CD4-positive, CD25-positive, alpha-beta regulatory T cell (primary cell): ENCODE results near the gene MAPKAP1. TPM values are rescaled to one million over a fixed set of nuclear protein-coding genes. Genes with fewer than 3 reads are reported as not detected.

Experiments
- ATAC-seq, 2 donors: fragments of 150-1000 bp; cut with Tn5 transposase; one replicate each; pipeline ENCODE4 v1.10.0; 2021; ENCODE audit warnings: low read depth in 2 of 2, moderate number of reproducible peaks in 2 of 2, moderate library complexity in 1 of 2
- DNase-seq, 3 donors: peaks; one replicate each; pipeline versions ENCODE4 v3.0.0 to v3.0.0-alpha.2; 2012 to 2022; ENCODE audit warnings: mixed read lengths in 1 of 3
- H3K27ac ChIP-seq: one replicate; pipeline ENCODE4 v1.7.0; 2013; ENCODE audit warnings: mild to moderate bottlenecking, low read length; ENCODE audit not compliant: insufficient read depth, poor library complexity, severe bottlenecking
- H3K27me3 ChIP-seq: one replicate; pipeline ENCODE4 v1.7.0; 2013; ENCODE audit warnings: low read length; ENCODE audit not compliant: control insufficient read depth, insufficient read depth
- H3K36me3 ChIP-seq: one replicate; pipeline ENCODE4 v1.7.0; 2013; ENCODE audit warnings: mild to moderate bottlenecking, low read length, moderate library complexity; ENCODE audit not compliant: control insufficient read depth, insufficient read depth
- H3K4me1 ChIP-seq: 2 replicates; pipeline ENCODE4 v1.7.0; 2013; ENCODE audit warnings: mild to moderate bottlenecking, low read length; ENCODE audit not compliant: insufficient read depth, control insufficient read depth, poor library complexity, severe bottlenecking
- H3K4me3 ChIP-seq: one replicate; pipeline ENCODE4 v1.7.0; 2013; ENCODE audit warnings: low read depth, mild to moderate bottlenecking, low read length, moderate library complexity
- H3K9me3 ChIP-seq, 2 experiments: 1 replicate in 1 of 2; 2 replicates in 1 of 2; pipeline ENCODE4 v1.7.0; 2013; ENCODE audit warnings: low read length in 2 of 2, mild to moderate bottlenecking in 1 of 2, moderate library complexity in 1 of 2; ENCODE audit not compliant: control insufficient read depth in 2 of 2
- H3K27ac Mint-ChIP-seq, 3 donors: one replicate each; pipeline ENCODE4 v1.8.0; 2020 to 2022; ENCODE audit warnings: mild to moderate bottlenecking in 3 of 3, mixed read lengths in 3 of 3, moderate library complexity in 2 of 3
- H3K27me3 Mint-ChIP-seq: one replicate; pipeline ENCODE4 v1.8.0; 2022; ENCODE audit warnings: mild to moderate bottlenecking, mixed read lengths
- H3K36me3 Mint-ChIP-seq: one replicate; pipeline ENCODE4 v1.8.0; 2020; ENCODE audit warnings: mixed read lengths
- H3K4me1 Mint-ChIP-seq, 4 donors: one replicate each; pipeline ENCODE4 v1.8.0; 2020 to 2022; ENCODE audit warnings: mixed read lengths in 4 of 4, mild to moderate bottlenecking in 1 of 4
- H3K4me3 Mint-ChIP-seq, 4 donors: one replicate each; pipeline ENCODE4 v1.8.0; 2020 to 2022; ENCODE audit warnings: mild to moderate bottlenecking in 4 of 4, mixed read lengths in 4 of 4, moderate library complexity in 3 of 4
- H3K9me3 Mint-ChIP-seq, 7 donors: one replicate each; pipeline ENCODE4 v1.8.0; 2020 to 2022; ENCODE audit warnings: mixed read lengths in 7 of 7, mild to moderate bottlenecking in 3 of 7, moderate library complexity in 2 of 7
- polyA plus RNA-seq, 4 donors: library from polyadenylated mRNA; unstranded; fragments of 300-500 nt; fragmentation: Illumina TruSeq; gene quantifications; one replicate each; pipeline ENCODE4 v1.2.3, GENCODE V29; 2021
- total RNA-seq: library from RNA; stranded (reverse); gene quantifications from one replicate; pipeline ENCODE4 v1.2.3, GENCODE V29; 2022

The MAPKAP1 gene
- total and polyA plus RNA-seq, 5 donors from 2014 or later = 40.8 to 53.2 (median 47.3) TPM

GRCh38 chr9:125432715-125433385 is 274.2 kb downstream of the MAPKAP1 start:
- H3K9me3 ChIP-seq = no peaks in the 10 kb centered on the region
- Mint-ChIP-seq H3K9me3 (no peaks in the 10 kb centered on the region), H3K4me3 (no peak overlapping the region), H3K36me3 (no peaks in the 10 kb centered on the region), H3K27ac (no peak overlapping the region), H3K27me3 (no peaks in the 10 kb centered on the region), H3K4me1 (no peaks in the 10 kb centered on the region)
- peaks cover 3% of the 10 kb centered on the region for H3K36me3 ChIP-seq
- H3K27me3 ChIP-seq = no peaks in the 10 kb centered on the region
- no peak overlapping the region for H3K27ac ChIP-seq
- H3K4me3 ChIP-seq = no peak overlapping the region
- no peaks in the 10 kb centered on the region for H3K4me1 ChIP-seq
- no peak for DNase-seq
- no peak for ATAC-seq

- no peaks in the 10 kb centered on the region for H3K27me3 Mint-ChIP-seq
- Histone ChIP-seq H3K4me1 (no peaks in the 10 kb centered on the region), H3K27me3 (no peaks in the 10 kb centered on the region), H3K27ac (no peak overlapping the region), H3K4me3 (no peak overlapping the region), H3K36me3 (no peaks in the 10 kb centered on the region), H3K9me3 (no peaks in the 10 kb centered on the region)
- peak overlapping the region in 1 of 3 donors; percentile 63 for H3K27ac Mint-ChIP-seq
- DNase-seq (no peak), ATAC-seq (no peak)
- no peaks in the 10 kb centered on the region for H3K9me3 Mint-ChIP-seq
- no peaks in the 10 kb centered on the region for H3K4me1 Mint-ChIP-seq
- H3K36me3 Mint-ChIP-seq = no peaks in the 10 kb centered on the region
- no peak overlapping the region for H3K4me3 Mint-ChIP-seq
Observed at GRCh38 chr9:125431741-125432271, 275.2 kb downstream of the MAPKAP1 start.

- H3K4me3 ChIP-seq = no peak overlapping the region
- no peaks in the 10 kb centered on the region for H3K27me3 ChIP-seq
- Mint-ChIP-seq H3K27me3 (no peaks in the 10 kb centered on the region), H3K4me1 (no peaks in the 10 kb centered on the region), H3K4me3 (no peak overlapping the region), H3K36me3 (no peaks in the 10 kb centered on the region), H3K9me3 (no peaks in the 10 kb centered on the region), H3K27ac (no peak overlapping the region)
- H3K27ac ChIP-seq = no peak overlapping the region
- no peaks in the 10 kb centered on the region for H3K9me3 ChIP-seq
- DNase-seq = no peak
- H3K36me3 ChIP-seq = no peaks in the 10 kb centered on the region
- no peak for ATAC-seq
- no peaks in the 10 kb centered on the region for H3K4me1 ChIP-seq
Observed at GRCh38 chr9:125431012-125431305, 276.0 kb downstream of the MAPKAP1 start.

GRCh38 chr9:125430161-125431011 is 276.6 kb downstream of the MAPKAP1 start:
- Mint-ChIP-seq H3K4me1 (no peaks in the 10 kb centered on the region), H3K9me3 (no peaks in the 10 kb centered on the region), H3K4me3 (no peak overlapping the region), H3K27ac (no peak overlapping the region), H3K36me3 (no peaks in the 10 kb centered on the region), H3K27me3 (no peaks in the 10 kb centered on the region)
- Histone ChIP-seq H3K4me1 (no peaks in the 10 kb centered on the region), H3K36me3 (no peaks in the 10 kb centered on the region), H3K27ac (no peak overlapping the region), H3K4me3 (no peak overlapping the region), H3K9me3 (no peaks in the 10 kb centered on the region), H3K27me3 (no peaks in the 10 kb centered on the region)
- ATAC-seq (no peak), DNase-seq (no peak)

GRCh38 chr9:125429476-125430160 is 277.4 kb downstream of the MAPKAP1 start:
- no peak for ATAC-seq
- H3K9me3 ChIP-seq = no peaks in the 10 kb centered on the region
- Mint-ChIP-seq H3K9me3 (no peaks in the 10 kb centered on the region), H3K4me3 (no peak overlapping the region), H3K27ac (no peak overlapping the region), H3K4me1 (no peaks in the 10 kb centered on the region), H3K36me3 (no peaks in the 10 kb centered on the region), H3K27me3 (no peaks in the 10 kb centered on the region)
- no peak for DNase-seq
- H3K27me3 ChIP-seq = no peaks in the 10 kb centered on the region
- no peaks in the 10 kb centered on the region for H3K4me1 ChIP-seq
- no peak overlapping the region for H3K27ac ChIP-seq
- no peaks in the 10 kb centered on the region for H3K36me3 ChIP-seq
- no peak overlapping the region for H3K4me3 ChIP-seq

- H3K4me3 Mint-ChIP-seq = no peak overlapping the region
- H3K27ac ChIP-seq = no peak overlapping the region
- H3K4me3 ChIP-seq = no peak overlapping the region
- no peaks in the 10 kb centered on the region for H3K9me3 ChIP-seq
- no peak overlapping the region for H3K27ac Mint-ChIP-seq
- H3K36me3 Mint-ChIP-seq = no peaks in the 10 kb centered on the region
- ATAC-seq (no peak), DNase-seq (no peak)
- no peaks in the 10 kb centered on the region for H3K27me3 Mint-ChIP-seq
- H3K4me1 ChIP-seq = no peaks in the 10 kb centered on the region
- no peaks in the 10 kb centered on the region for H3K4me1 Mint-ChIP-seq
- H3K27me3 ChIP-seq = no peaks in the 10 kb centered on the region
- no peaks in the 10 kb centered on the region for H3K9me3 Mint-ChIP-seq
- no peaks in the 10 kb centered on the region for H3K36me3 ChIP-seq
Observed at GRCh38 chr9:125428902-125429467, 278.0 kb downstream of the MAPKAP1 start.

GRCh38 chr9:125428060-125428901 is 278.7 kb downstream of the MAPKAP1 start:
- no peaks in the 10 kb centered on the region for H3K36me3 ChIP-seq
- Mint-ChIP-seq H3K4me3 (no peak overlapping the region), H3K27me3 (no peaks in the 10 kb centered on the region), H3K4me1 (no peaks in the 10 kb centered on the region), H3K27ac (no peak overlapping the region), H3K9me3 (no peaks in the 10 kb centered on the region), H3K36me3 (no peaks in the 10 kb centered on the region)
- DNase-seq = peak in 1 of 3 donors; percentile 18
- H3K27ac ChIP-seq = no peak overlapping the region
- H3K27me3 ChIP-seq = no peaks in the 10 kb centered on the region
- ATAC-seq = no peak
- H3K4me1 ChIP-seq = no peaks in the 10 kb centered on the region
- H3K9me3 ChIP-seq = no peaks in the 10 kb centered on the region
- no peak overlapping the region for H3K4me3 ChIP-seq
